SK-N-SH treated with all-trans-retinoic acid at 6 μM for 48 hours (cell line): Measurements from ENCODE around the gene MED29.
A peak's percentile ranks its signal among the peaks of the same experiment; 100 is the strongest.

Experiments used
- ATAC-seq: fragments of 200-7000 bp; cut with Tn5 transposase; 3 replicates; pipeline ENCODE4 v1.9.1; 2020; ENCODE audit warnings: mild to moderate bottlenecking, moderate library complexity
- ARNTL ChIP-seq: fragments of 450-650 bp; formaldehyde crosslinking; IDR thresholded peaks from 2 replicates; pipeline ENCODE4 v1.5.0; 2020; ENCODE audit warnings: low read depth, mild to moderate bottlenecking, moderate library complexity, borderline replicate concordance
- BACH2 ChIP-seq: fragments of 250-450 bp; sonication (Bioruptor Pico); IDR thresholded peaks from 2 replicates; pipeline ENCODE4 v1.9.0; 2021; ENCODE audit warnings: mild to moderate bottlenecking, borderline replicate concordance
- CSDC2 ChIP-seq: fragments of 250-450 bp; sonication (Bioruptor Pico); IDR thresholded peaks from 2 replicates; pipeline ENCODE4 v1.5.0; 2020; ENCODE audit warnings: mild to moderate bottlenecking, moderate library complexity
- CSRNP3 ChIP-seq: fragments of 250-450 bp; sonication (Bioruptor Pico); IDR thresholded peaks from 2 replicates; pipeline ENCODE4 v1.5.1; 2021; ENCODE audit warnings: mild to moderate bottlenecking, moderate library complexity
- ESRRG ChIP-seq: fragments of 250-450 bp; sonication (Bioruptor Pico); IDR thresholded peaks from 2 replicates; pipeline ENCODE4 v1.6.1; 2021; ENCODE audit warnings: mild to moderate bottlenecking
- ISL1 ChIP-seq: fragments of 250-450 bp; sonication (Bioruptor Pico); IDR thresholded peaks from 2 replicates; pipeline ENCODE4 v2.1.2; 2022; ENCODE audit warnings: mild to moderate bottlenecking, moderate library complexity
- OSR1 ChIP-seq: fragments of 250-450 bp; sonication (Bioruptor Pico); IDR thresholded peaks from 2 replicates; pipeline ENCODE4 v1.8.0; 2022; ENCODE audit warnings: moderate library complexity, mild to moderate bottlenecking, inconsistent platforms
- POU6F1 ChIP-seq: fragments of 250-450 bp; sonication (Bioruptor Pico); IDR thresholded peaks from 2 replicates; pipeline ENCODE4 v1.8.0; 2021; ENCODE audit warnings: low read depth, mild to moderate bottlenecking, moderate library complexity, borderline replicate concordance
- PPARA ChIP-seq: fragments of 250-450 bp; sonication (Bioruptor Pico); IDR thresholded peaks from 2 replicates; pipeline ENCODE4 v1.5.0; 2020; ENCODE audit warnings: mild to moderate bottlenecking, borderline replicate concordance
- TCF4 ChIP-seq: fragments of 250-450 bp; sonication (Bioruptor Pico); IDR thresholded peaks from 2 replicates; pipeline ENCODE4 v1.8.0; 2021; ENCODE audit warnings: mild to moderate bottlenecking, moderate library complexity, borderline replicate concordance
- TOX ChIP-seq: fragments of 250-450 bp; sonication (Bioruptor Pico); IDR thresholded peaks from 2 replicates; pipeline ENCODE4 v1.8.0; 2021; ENCODE audit warnings: mild to moderate bottlenecking, moderate library complexity, borderline replicate concordance
- TSHZ2 ChIP-seq: fragments of 250-450 bp; sonication (Bioruptor Pico); IDR thresholded peaks from 2 replicates; pipeline ENCODE4 v1.5.0; 2020; ENCODE audit warnings: mild to moderate bottlenecking, moderate library complexity
- ZC3H10 ChIP-seq: fragments of 250-450 bp; sonication (Bioruptor Pico); IDR thresholded peaks from 2 replicates; pipeline ENCODE4 v1.5.1; 2021; ENCODE audit warnings: mild to moderate bottlenecking, moderate library complexity
- ZFP3 ChIP-seq: fragments of 250-450 bp; sonication (Bioruptor Pico); IDR thresholded peaks from 2 replicates; pipeline ENCODE4 v1.5.0; 2020; ENCODE audit warnings: mild to moderate bottlenecking, moderate library complexity
- ZFP30 ChIP-seq: fragments of 450-650 bp; formaldehyde crosslinking; IDR thresholded peaks from 2 replicates; pipeline ENCODE4 v1.5.0; 2022; ENCODE audit warnings: mild to moderate bottlenecking, moderate library complexity
- ZNF565 ChIP-seq: fragments of 450-650 bp; formaldehyde crosslinking; conservative IDR thresholded peaks from 2 replicates; pipeline ENCODE4 v1.5.0; 2020; ENCODE audit warnings: low read depth, mild to moderate bottlenecking, moderate library complexity
- ZNF70 ChIP-seq: fragments of 450-650 bp; formaldehyde crosslinking; IDR thresholded peaks from 2 replicates; pipeline ENCODE4 v1.5.0; 2020; ENCODE audit warnings: mild to moderate bottlenecking, moderate library complexity
- ZNF8 ChIP-seq: fragments of 450-650 bp; formaldehyde crosslinking; IDR thresholded peaks from 2 replicates; pipeline ENCODE4 v1.5.0; 2020; ENCODE audit warnings: mild to moderate bottlenecking, moderate library complexity

The MED29 gene

GRCh38 chr19:39426170-39426569, 35.0 kb downstream of the MED29 start:
- TF ChIP-seq TCF4 (CRISPR knock-in tag) (no peak), CSRNP3 (CRISPR knock-in tag) (no peak), CSDC2 (CRISPR knock-in tag) (no peak)
- ATAC-seq, result no peak

- no peak for TF ChIP-seq TCF4 (CRISPR knock-in tag)
- no peak for TF ChIP-seq ARNTL (CRISPR knock-in tag)
- TF ChIP-seq ZC3H10 (CRISPR knock-in tag), result no peak
- ATAC-seq, result no peak
Measured at GRCh38 chr19:39427707-39428106, 36.5 kb downstream of the MED29 start.

GRCh38 chr19:39428283-39429112, 37.3 kb downstream of the MED29 start:
- ATAC-seq, result peak; percentile 75
- TF ChIP-seq ZFP3 (CRISPR knock-in tag), result peak; percentile 95
- no peak for TF ChIP-seq ISL1

- TF ChIP-seq ZC3H10 (CRISPR knock-in tag), result peak; percentile 38; the same call in 1 of the 2 replicates
- no peak for TF ChIP-seq CSRNP3 (CRISPR knock-in tag)
- TF ChIP-seq ARNTL (CRISPR knock-in tag), result no peak
- no peak for TF ChIP-seq ISL1
- TF ChIP-seq, all 23 proteins: peak for 1
- ATAC-seq, result peak; percentile 58
Measured at GRCh38 chr19:39430675-39431593, 39.8 kb downstream of the MED29 start.

GRCh38 chr19:39432677-39433025, 41.5 kb downstream of the MED29 start:
- no peak for TF ChIP-seq ESRRG (CRISPR knock-in tag)
- TF ChIP-seq OSR1 (CRISPR knock-in tag), result no peak
- no peak for TF ChIP-seq POU6F1 (CRISPR knock-in tag)
- no peak for TF ChIP-seq TSHZ2 (CRISPR knock-in tag)
- TF ChIP-seq ZFP30 (CRISPR knock-in tag), result no peak
- no peak for TF ChIP-seq ZNF8 (CRISPR knock-in tag)
- no peak for TF ChIP-seq BACH2 (CRISPR knock-in tag)
- no peak for TF ChIP-seq PPARA (CRISPR knock-in tag)
- TF ChIP-seq TOX (CRISPR knock-in tag), result no peak
- no peak for TF ChIP-seq ZNF70 (CRISPR knock-in tag)
- TF ChIP-seq ZNF565 (CRISPR knock-in tag), result no peak
- ATAC-seq, result no peak
